IMR-90 (cell line): ENCODE data around the gene CIAO2A. TPM values are rescaled to one million over a fixed set of nuclear protein-coding genes. Genes with fewer than 3 reads are reported as not detected.

Experiments used
- ATAC-seq: fragments of 200-7000 bp; cut with Tn5 transposase; 2 replicates; pipeline ENCODE4 v1.9.1; 2020; ENCODE audit warnings: low read depth, mild to moderate bottlenecking, moderate library complexity
- BruUV-seq: library from RNA; stranded (reverse); fragments of 400-500 nt; replicated peaks from 2 replicates; lab custom pipeline; 2021; lab: Mats Ljungman, UMichigan
- CTCF ChIA-PET: fragments of 300-600 bp; formaldehyde crosslinking; extraction: SDS; loops from one replicate; lab custom pipeline; 2021; ENCODE audit warnings: antibody characterized with exemption; lab: Yijun Ruan, JAX
- POLR2A ChIA-PET: fragments of 300-600 bp; sonication (Branson Sonifier 250); formaldehyde crosslinking; loops from one replicate; lab custom pipeline; 2022; ENCODE audit warnings: antibody characterized with exemption; ENCODE audit not compliant: unreplicated experiment; lab: Charles Lee
- DNase-seq: peaks from one replicate; pipeline ENCODE4 v3.0.0; 2013
- H2AFZ ChIP-seq: replicated peaks from 2 replicates; pipeline ENCODE3; 2013; ENCODE audit warnings: low read length, mild to moderate bottlenecking; ENCODE audit not compliant: poor library complexity
- H2AK5ac ChIP-seq: 2 replicates; pipeline ENCODE4 v1.6.1; 2013; ENCODE audit warnings: low read depth, low read length, inconsistent platforms
- H2AK9ac ChIP-seq: replicated peaks from 2 replicates; pipeline ENCODE3; 2013; ENCODE audit warnings: mild to moderate bottlenecking, low read depth, low read length, moderate library complexity; ENCODE audit not compliant: poor library complexity
- H2BK120ac ChIP-seq: 2 replicates; pipeline ENCODE4 v1.6.1; 2013; ENCODE audit warnings: low read depth, low read length, inconsistent platforms
- H2BK15ac ChIP-seq: 3 replicates; pipeline ENCODE4 v1.6.1; 2013; ENCODE audit warnings: low read depth, low read length, inconsistent platforms
- H2BK20ac ChIP-seq: 2 replicates; pipeline ENCODE4 v1.6.1; 2013; ENCODE audit warnings: low read depth, mild to moderate bottlenecking, inconsistent platforms, low read length, moderate library complexity
- H2BK5ac ChIP-seq: 2 replicates; pipeline ENCODE4 v1.6.1; 2013; ENCODE audit warnings: mild to moderate bottlenecking, low read depth, low read length, inconsistent platforms; ENCODE audit not compliant: poor library complexity, severe bottlenecking
- H3K14ac ChIP-seq: replicated peaks from 2 replicates; pipeline ENCODE4 v1.6.1; 2013; ENCODE audit warnings: low read depth, low read length, inconsistent platforms
- H3K18ac ChIP-seq: 2 replicates; pipeline ENCODE4 v1.6.1; 2013; ENCODE audit warnings: low read depth, low read length, control low read depth
- H3K23ac ChIP-seq: 2 replicates; pipeline ENCODE4 v1.6.1; 2013; ENCODE audit warnings: low read depth, low read length, inconsistent platforms
- H3K27ac ChIP-seq: 2 replicates; pipeline ENCODE4 v1.5.1; 2013; ENCODE audit warnings: mild to moderate bottlenecking, control low read depth, low read length; ENCODE audit not compliant: insufficient read depth
- H3K27me3 ChIP-seq: 2 replicates; pipeline ENCODE4 v1.6.1; 2013; ENCODE audit warnings: low read length; ENCODE audit not compliant: control insufficient read depth, insufficient read depth
- H3K36me3 ChIP-seq: 2 replicates; pipeline ENCODE4 v1.6.1; 2013; ENCODE audit warnings: low read length, mixed read lengths; ENCODE audit not compliant: control insufficient read depth, insufficient read depth
- H3K4ac ChIP-seq: 2 replicates; pipeline ENCODE4 v1.6.1; 2013; ENCODE audit warnings: low read depth, low read length, inconsistent platforms
- H3K4me1 ChIP-seq: 2 replicates; pipeline ENCODE4 v1.6.1; 2013; ENCODE audit warnings: low read length, mixed read lengths; ENCODE audit not compliant: control insufficient read depth, insufficient read depth
- H3K4me2 ChIP-seq: 2 replicates; pipeline ENCODE4 v1.6.1; 2013; ENCODE audit warnings: low read depth, mild to moderate bottlenecking, control low read depth, low read length, moderate library complexity
- H3K4me3 ChIP-seq: 2 replicates; pipeline ENCODE4 v1.5.1; 2013; ENCODE audit warnings: low read depth, mild to moderate bottlenecking, control low read depth, low read length, moderate library complexity; ENCODE audit not compliant: insufficient read depth
- H3K56ac ChIP-seq: 2 replicates; pipeline ENCODE4 v1.6.1; 2013; ENCODE audit warnings: low read length, inconsistent platforms; ENCODE audit not compliant: insufficient read depth; ENCODE audit errors: extremely low read depth
- H3K79me1 ChIP-seq, 2 experiments: 2 replicates each; pipeline ENCODE4 v1.6.1; 2013; ENCODE audit warnings: low read length in 2 of 2, inconsistent platforms in 1 of 2, low read depth in 1 of 2
- H3K9ac ChIP-seq: 2 replicates; pipeline ENCODE4 v1.6.1; 2013; ENCODE audit warnings: low read depth, low read length, control low read depth
- H3K9me1 ChIP-seq: 2 replicates; pipeline ENCODE4 v1.6.1; 2013; ENCODE audit warnings: low read length, inconsistent platforms; ENCODE audit not compliant: insufficient read depth
- H3K9me3 ChIP-seq: 2 replicates; pipeline ENCODE4 v1.6.1; 2013; ENCODE audit warnings: low read length; ENCODE audit not compliant: control insufficient read depth, insufficient read depth
- H4K20me1 ChIP-seq: 2 replicates; pipeline ENCODE4 v1.6.1; 2013; ENCODE audit warnings: low read length, inconsistent platforms; ENCODE audit not compliant: insufficient read depth
- H4K5ac ChIP-seq: 2 replicates; pipeline ENCODE4 v1.6.1; 2013; ENCODE audit warnings: mild to moderate bottlenecking, low read depth, low read length, control low read depth
- H4K8ac ChIP-seq, 2 experiments: 2 replicates each; pipeline ENCODE4 v1.6.1; 2013; ENCODE audit warnings: low read depth in 2 of 2, low read length in 2 of 2, control low read depth in 1 of 2, inconsistent platforms in 1 of 2
- H4K91ac ChIP-seq: 2 replicates; pipeline ENCODE4 v1.6.1; 2013; ENCODE audit warnings: low read depth, low read length, inconsistent platforms; ENCODE audit not compliant: insufficient read depth
- BHLHE40 ChIP-seq: fragments of 150-350 bp; IDR thresholded peaks from 2 replicates; pipeline ENCODE4 v1.6.1; 2016; ENCODE audit warnings: mild to moderate bottlenecking, low read depth, low read length
- CEBPB ChIP-seq: IDR thresholded peaks from 2 replicates; pipeline ENCODE4 v1.6.1; 2012; ENCODE audit warnings: low read depth, low read length, improper control_type of control experiment
- CHD1 ChIP-seq: IDR thresholded peaks from 2 replicates; pipeline ENCODE4 v1.6.1; 2012; ENCODE audit warnings: low read depth, low read length, improper control_type of control experiment
- FOS ChIP-seq: fragments of 150-350 bp; IDR thresholded peaks from 2 replicates; pipeline ENCODE4 v1.6.1; 2016; ENCODE audit warnings: low read depth, low read length
- MAFK ChIP-seq: IDR thresholded peaks from 2 replicates; pipeline ENCODE4 v1.6.1; 2012; ENCODE audit warnings: low read depth, low read length, improper control_type of control experiment
- MAZ ChIP-seq: IDR thresholded peaks from 2 replicates; pipeline ENCODE4 v1.6.1; 2012; ENCODE audit warnings: low read depth, mild to moderate bottlenecking, low read length, improper control_type of control experiment, moderate library complexity, borderline replicate concordance
- MXI1 ChIP-seq: IDR thresholded peaks from 2 replicates; pipeline ENCODE4 v1.6.1; 2012; ENCODE audit warnings: low read depth, mild to moderate bottlenecking, low read length, moderate library complexity, borderline replicate concordance
- NFE2L2 ChIP-seq: fragments of 150-350 bp; IDR thresholded peaks from 2 replicates; pipeline ENCODE4 v1.6.1; 2016; ENCODE audit warnings: low read depth, mild to moderate bottlenecking, low read length
- RCOR1 ChIP-seq: IDR thresholded peaks from 2 replicates; pipeline ENCODE4 v1.6.1; 2012; ENCODE audit warnings: mild to moderate bottlenecking, low read length, improper control_type of control experiment; ENCODE audit not compliant: insufficient replicate concordance
- RFX5 ChIP-seq: IDR thresholded peaks from 2 replicates; pipeline ENCODE4 v1.8.0; 2012; ENCODE audit warnings: low read depth, mild to moderate bottlenecking, low read length, moderate library complexity
- WGBS, 2 experiments: methylation state at CpG; one replicate each; pipeline versions ENCODE4 v1.1.5 to v1.1.7; 2013; ENCODE audit warnings: missing lambda C conversion rate in 2 of 2; ENCODE audit not compliant: insufficient read length in 1 of 2; ENCODE audit errors: extremely low coverage in 2 of 2; 5-methylcytosine and 5-hydroxymethylcytosine counted together
- dilution Hi-C: fragments of 300-500 bp; cut with HindIII; formaldehyde crosslinking; loops from one replicate; pipeline ENCODE4 v1.14.3; 2018; ENCODE audit warnings: low sequenced_read_pairs; ENCODE audit not compliant: unreplicated experiment
- in situ Hi-C: fragments of 300-500 bp; cut with MboI; formaldehyde crosslinking; loops from 3 replicates; pipeline ENCODE4 v1.14.3; 2019; ENCODE audit warnings: low sequenced_read_pairs, inconsistent platforms, mixed read lengths
- intact Hi-C: fragments of 100-400 bp; cut with micrococcal nuclease; formaldehyde crosslinking; loops from 2 replicates; pipeline ENCODE4 v1.10.0; 2022
- polyA plus RNA-seq, 3 experiments: library from polyadenylated mRNA; depleted of rRNA; stranded (reverse); fragments of >200 nt; gene quantifications; 2 replicates each; pipeline ENCODE4 v1.2.3, GENCODE V29; 2012; ENCODE audit warnings: low replicate concordance in 1 of 3
- total RNA-seq: library from RNA; depleted of rRNA; stranded (reverse); fragments of >200 nt; gene quantifications from 2 replicates; pipeline ENCODE4 v1.2.3, GENCODE V29; 2012
- TF ChIP-seq, protein P1 (sequence below): conservative IDR thresholded peaks from 2 replicates; pipeline ENCODE4 v1.5.1; 2012; ENCODE audit warnings: mild to moderate bottlenecking, low read depth, low read length, improper control_type of control experiment
- TF ChIP-seq, protein P2 (sequence below): fragments of 150-350 bp; IDR thresholded peaks from 2 replicates; pipeline ENCODE4 v1.6.1; 2016; ENCODE audit warnings: low read depth, mild to moderate bottlenecking, low read length, moderate library complexity, borderline replicate concordance
- TF ChIP-seq, protein P3 (sequence below): fragments of 150-350 bp; IDR thresholded peaks from 2 replicates; pipeline ENCODE4 v1.6.1; 2017; ENCODE audit warnings: mild to moderate bottlenecking, antibody characterized with exemption, low read length, low read depth

CIAO2A gene
- total and polyA plus RNA-seq, 2 of the 4 experiments (the other 2 are of a cell fraction), result 36.7 to 38.3 TPM

DNA sequence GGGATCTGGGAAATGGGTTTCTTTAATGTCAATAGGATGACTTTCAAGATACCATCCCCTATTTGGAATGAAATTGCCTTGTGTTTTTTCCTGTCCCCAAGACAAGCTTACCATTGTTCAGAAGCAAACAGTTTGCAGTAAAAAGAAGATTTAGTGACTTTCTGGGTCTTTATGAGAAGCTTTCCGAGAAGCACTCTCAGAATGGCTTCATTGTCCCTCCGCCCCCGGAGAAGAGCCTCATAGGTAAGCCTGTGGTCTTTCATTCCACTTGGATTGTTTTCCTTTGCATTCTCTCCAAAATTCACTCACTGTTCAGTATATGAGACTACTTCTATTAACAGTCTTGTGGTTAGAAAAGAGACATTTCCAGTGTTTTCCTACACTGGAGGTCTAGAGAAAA is 32.3 kb upstream of the CIAO2A start:
- BruUV-seq, result no TSS peak
- H4K20me1 ChIP-seq, result no peaks in the 10 kb centered on the region
- H2BK15ac ChIP-seq, result no peak overlapping the region
- intact Hi-C loops (no loop called here), dilution Hi-C loops (no loop called here), in situ Hi-C loops (no loop called here)
- H4K91ac ChIP-seq, result no peak overlapping the region
- no peak overlapping the region for H3K4ac ChIP-seq
- no peaks in the 10 kb centered on the region for H3K4me1 ChIP-seq
- no peak overlapping the region for H3K4me3 ChIP-seq
- H3K9me3 ChIP-seq, result no peaks in the 10 kb centered on the region
- no peak overlapping the region for H2AK9ac ChIP-seq
- POLR2A ChIA-PET, result no interaction called here
- no peak overlapping the region for H3K27ac ChIP-seq
- no peak overlapping the region for H3K18ac ChIP-seq
- peaks cover 0 to 17% of the 10 kb centered on the region in 2 experiments for H3K79me1 ChIP-seq
- CTCF ChIA-PET, result interaction anchor here (1.2 kb wide), 1 partner anchor 14 kb away, joined by 5 read pairs; no protein-coding TSS in a partner anchor
- DNase-seq (no peak), ATAC-seq (no peak)
- H4K8ac ChIP-seq, result no peak overlapping the region
- TF ChIP-seq RFX5 (no peak), MXI1 (no peak), CHD1 (no peak), MAZ (no peak), MAFK (no peak), BHLHE40 (no peak), RCOR1 (no peak), CEBPB (no peak), NFE2L2 (no peak), FOS (no peak)
- TF ChIP-seq, protein P1, sequence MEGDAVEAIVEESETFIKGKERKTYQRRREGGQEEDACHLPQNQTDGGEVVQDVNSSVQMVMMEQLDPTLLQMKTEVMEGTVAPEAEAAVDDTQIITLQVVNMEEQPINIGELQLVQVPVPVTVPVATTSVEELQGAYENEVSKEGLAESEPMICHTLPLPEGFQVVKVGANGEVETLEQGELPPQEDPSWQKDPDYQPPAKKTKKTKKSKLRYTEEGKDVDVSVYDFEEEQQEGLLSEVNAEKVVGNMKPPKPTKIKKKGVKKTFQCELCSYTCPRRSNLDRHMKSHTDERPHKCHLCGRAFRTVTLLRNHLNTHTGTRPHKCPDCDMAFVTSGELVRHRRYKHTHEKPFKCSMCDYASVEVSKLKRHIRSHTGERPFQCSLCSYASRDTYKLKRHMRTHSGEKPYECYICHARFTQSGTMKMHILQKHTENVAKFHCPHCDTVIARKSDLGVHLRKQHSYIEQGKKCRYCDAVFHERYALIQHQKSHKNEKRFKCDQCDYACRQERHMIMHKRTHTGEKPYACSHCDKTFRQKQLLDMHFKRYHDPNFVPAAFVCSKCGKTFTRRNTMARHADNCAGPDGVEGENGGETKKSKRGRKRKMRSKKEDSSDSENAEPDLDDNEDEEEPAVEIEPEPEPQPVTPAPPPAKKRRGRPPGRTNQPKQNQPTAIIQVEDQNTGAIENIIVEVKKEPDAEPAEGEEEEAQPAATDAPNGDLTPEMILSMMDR, result no peak
- TF ChIP-seq, protein P2, sequence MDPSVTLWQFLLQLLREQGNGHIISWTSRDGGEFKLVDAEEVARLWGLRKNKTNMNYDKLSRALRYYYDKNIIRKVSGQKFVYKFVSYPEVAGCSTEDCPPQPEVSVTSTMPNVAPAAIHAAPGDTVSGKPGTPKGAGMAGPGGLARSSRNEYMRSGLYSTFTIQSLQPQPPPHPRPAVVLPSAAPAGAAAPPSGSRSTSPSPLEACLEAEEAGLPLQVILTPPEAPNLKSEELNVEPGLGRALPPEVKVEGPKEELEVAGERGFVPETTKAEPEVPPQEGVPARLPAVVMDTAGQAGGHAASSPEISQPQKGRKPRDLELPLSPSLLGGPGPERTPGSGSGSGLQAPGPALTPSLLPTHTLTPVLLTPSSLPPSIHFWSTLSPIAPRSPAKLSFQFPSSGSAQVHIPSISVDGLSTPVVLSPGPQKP, result no peak
- TF ChIP-seq, protein P3, sequence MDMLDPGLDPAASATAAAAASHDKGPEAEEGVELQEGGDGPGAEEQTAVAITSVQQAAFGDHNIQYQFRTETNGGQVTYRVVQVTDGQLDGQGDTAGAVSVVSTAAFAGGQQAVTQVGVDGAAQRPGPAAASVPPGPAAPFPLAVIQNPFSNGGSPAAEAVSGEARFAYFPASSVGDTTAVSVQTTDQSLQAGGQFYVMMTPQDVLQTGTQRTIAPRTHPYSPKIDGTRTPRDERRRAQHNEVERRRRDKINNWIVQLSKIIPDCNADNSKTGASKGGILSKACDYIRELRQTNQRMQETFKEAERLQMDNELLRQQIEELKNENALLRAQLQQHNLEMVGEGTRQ, result no peak
- H3K4me2 ChIP-seq, result no peak overlapping the region
- H2AFZ ChIP-seq, result no peak overlapping the region
- H3K56ac ChIP-seq, result no peak overlapping the region
- no peaks in the 10 kb centered on the region for H3K27me3 ChIP-seq
- no peak overlapping the region for H2AK5ac ChIP-seq
- no peak overlapping the region for H2BK20ac ChIP-seq
- H3K23ac ChIP-seq, result no peak overlapping the region
- no CpG with 5 or more reads among the region's 3 CpGs for WGBS, 2 experiments
- H2BK120ac ChIP-seq, result no peak overlapping the region
- H3K14ac ChIP-seq, result no peak overlapping the region
- H4K5ac ChIP-seq, result no peak overlapping the region
- H3K9ac ChIP-seq, result no peak overlapping the region
- H3K36me3 ChIP-seq, result peaks cover 54% of the 10 kb centered on the region
- no peak overlapping the region for H2BK5ac ChIP-seq
- H3K9me1 ChIP-seq, result peaks cover 7% of the 10 kb centered on the region; the same call in 1 of the 2 replicates
